Mesothelial cell of epicardium (in vitro differentiated cells): Measurements from ENCODE around the gene DEGS1. TPM values are rescaled to one million over a fixed set of nuclear protein-coding genes. Genes with fewer than 3 reads are reported as not detected.

Experiments
- DNase-seq, 2 experiments: peaks; one replicate each; pipeline ENCODE4 v3.0.0; 2021; ENCODE audit warnings: low spot score in 2 of 2; ENCODE audit not compliant: unreplicated experiment in 2 of 2
- H3K27ac Mint-ChIP-seq: 2 replicates; pipeline ENCODE4 v1.8.0; 2021; ENCODE audit warnings: mixed read lengths
- H3K27me3 Mint-ChIP-seq: 2 replicates; pipeline ENCODE4 v1.8.0; 2021; ENCODE audit warnings: low read depth, mixed read lengths
- H3K36me3 Mint-ChIP-seq: 2 replicates; pipeline ENCODE4 v1.8.0; 2021; ENCODE audit warnings: mixed read lengths
- H3K4me1 Mint-ChIP-seq: 2 replicates; pipeline ENCODE4 v1.8.0; 2021; ENCODE audit warnings: mixed read lengths
- H3K4me3 Mint-ChIP-seq: 2 replicates; pipeline ENCODE4 v1.8.0; 2021; ENCODE audit warnings: mild to moderate bottlenecking, moderate library complexity, mixed read lengths
- H3K9me3 Mint-ChIP-seq: 2 replicates; pipeline ENCODE4 v1.8.0; 2021; ENCODE audit warnings: mixed read lengths
- total RNA-seq: library from RNA; stranded (reverse); gene quantifications from 3 replicates; pipeline ENCODE4 v1.2.1, GENCODE V29; 2021
- TF ChIP-seq, protein P1 (sequence below): fragments of 200-600 bp; sonication (generic); IDR thresholded peaks from one replicate; pipeline ENCODE4 v1.5.0; 2021; ENCODE audit warnings: antibody characterized with exemption; ENCODE audit not compliant: unreplicated experiment

DEGS1 gene
- total RNA-seq, 1 donor from 2014 or later: 55.4 TPM

DNA sequence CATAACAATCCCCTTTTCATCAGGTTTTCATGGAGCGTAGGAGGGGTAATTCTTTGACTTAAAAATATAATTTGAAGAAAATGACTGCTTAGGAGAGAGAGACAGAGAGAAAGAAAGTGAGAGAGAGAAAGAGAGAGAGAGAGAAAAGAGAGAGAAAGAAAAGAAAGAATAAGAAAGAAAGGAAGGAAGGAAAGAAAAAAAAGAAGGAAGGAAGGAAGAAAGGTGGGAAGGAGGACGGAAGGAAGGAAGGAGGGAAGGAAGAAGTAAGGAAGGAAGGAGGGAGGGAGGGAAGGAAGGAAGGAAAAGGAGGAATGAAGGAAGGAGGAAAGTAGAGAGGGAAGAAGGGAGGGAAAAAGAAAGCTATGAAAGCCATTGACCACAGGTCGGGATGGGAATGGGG is 10.8 kb upstream of the DEGS1 start:
- Mint-ChIP-seq H3K9me3 (peaks cover 12% of the 10 kb centered on the region), H3K4me1 (peaks cover 14% of the 10 kb centered on the region), H3K36me3 (peaks cover 4% of the 10 kb centered on the region), H3K4me3 (no peak overlapping the region), H3K27me3 (no peaks in the 10 kb centered on the region), H3K27ac (no peak overlapping the region)
- no peak for DNase-seq
- TF ChIP-seq, protein P1, sequence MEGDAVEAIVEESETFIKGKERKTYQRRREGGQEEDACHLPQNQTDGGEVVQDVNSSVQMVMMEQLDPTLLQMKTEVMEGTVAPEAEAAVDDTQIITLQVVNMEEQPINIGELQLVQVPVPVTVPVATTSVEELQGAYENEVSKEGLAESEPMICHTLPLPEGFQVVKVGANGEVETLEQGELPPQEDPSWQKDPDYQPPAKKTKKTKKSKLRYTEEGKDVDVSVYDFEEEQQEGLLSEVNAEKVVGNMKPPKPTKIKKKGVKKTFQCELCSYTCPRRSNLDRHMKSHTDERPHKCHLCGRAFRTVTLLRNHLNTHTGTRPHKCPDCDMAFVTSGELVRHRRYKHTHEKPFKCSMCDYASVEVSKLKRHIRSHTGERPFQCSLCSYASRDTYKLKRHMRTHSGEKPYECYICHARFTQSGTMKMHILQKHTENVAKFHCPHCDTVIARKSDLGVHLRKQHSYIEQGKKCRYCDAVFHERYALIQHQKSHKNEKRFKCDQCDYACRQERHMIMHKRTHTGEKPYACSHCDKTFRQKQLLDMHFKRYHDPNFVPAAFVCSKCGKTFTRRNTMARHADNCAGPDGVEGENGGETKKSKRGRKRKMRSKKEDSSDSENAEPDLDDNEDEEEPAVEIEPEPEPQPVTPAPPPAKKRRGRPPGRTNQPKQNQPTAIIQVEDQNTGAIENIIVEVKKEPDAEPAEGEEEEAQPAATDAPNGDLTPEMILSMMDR: no peak

DNA sequence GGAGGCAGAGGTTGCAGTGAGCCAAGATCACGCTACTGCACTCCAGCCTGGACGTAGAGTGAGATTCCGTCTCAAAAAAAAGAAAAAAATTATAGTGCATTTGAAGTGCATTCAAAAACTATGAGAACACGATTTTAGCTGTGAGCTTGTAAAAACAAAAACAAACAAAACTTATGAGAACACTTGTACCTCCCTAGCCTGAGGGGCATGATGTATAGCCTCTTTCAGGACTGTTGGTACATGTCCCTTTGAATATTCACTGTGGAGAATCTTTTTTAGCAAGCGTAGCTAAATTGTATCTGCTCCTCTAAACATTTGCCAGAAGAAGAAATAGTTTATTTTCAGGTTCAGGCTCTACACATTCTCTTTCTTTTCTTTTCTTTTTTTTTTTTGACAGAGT is 9.5 kb upstream of the DEGS1 start:
- Mint-ChIP-seq H3K4me1 (peaks cover 14% of the 10 kb centered on the region), H3K27ac (no peak overlapping the region), H3K9me3 (peaks cover 12% of the 10 kb centered on the region), H3K4me3 (no peak overlapping the region), H3K36me3 (peaks cover 4% of the 10 kb centered on the region), H3K27me3 (no peaks in the 10 kb centered on the region)
- TF ChIP-seq, protein P1: no peak
- DNase-seq: no peak

DNA sequence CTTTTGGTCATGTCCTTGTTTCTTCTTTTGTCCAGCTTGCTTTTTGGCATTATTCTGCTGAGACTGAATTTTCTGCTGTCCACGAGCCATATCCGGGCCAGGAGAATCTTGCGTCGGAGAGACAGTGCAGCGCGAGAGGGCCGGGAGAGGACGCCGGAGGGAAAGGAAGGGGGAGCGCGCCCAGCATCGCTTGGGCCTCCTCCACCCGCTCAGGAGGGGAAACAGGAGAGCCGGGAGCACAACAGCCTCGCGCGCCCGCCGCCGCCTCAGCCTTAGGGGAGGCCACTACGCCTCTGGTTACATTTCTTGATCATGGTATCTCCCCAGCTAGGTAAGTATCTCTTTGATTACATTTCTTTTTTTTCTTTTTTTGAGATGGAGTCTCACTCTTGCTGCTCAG is 7.4 kb upstream of the DEGS1 start:
- no peak overlapping the region for H3K27ac Mint-ChIP-seq
- TF ChIP-seq, protein P1: no peak
- DNase-seq: peak; percentile 34 to 68
- peak overlapping the region; percentile 50 for H3K4me3 Mint-ChIP-seq
- peaks cover 9% of the 10 kb centered on the region for H3K9me3 Mint-ChIP-seq
- peaks cover 4% of the 10 kb centered on the region for H3K36me3 Mint-ChIP-seq
- no peaks in the 10 kb centered on the region for H3K27me3 Mint-ChIP-seq
- H3K4me1 Mint-ChIP-seq: peaks cover 8% of the 10 kb centered on the region

DNA sequence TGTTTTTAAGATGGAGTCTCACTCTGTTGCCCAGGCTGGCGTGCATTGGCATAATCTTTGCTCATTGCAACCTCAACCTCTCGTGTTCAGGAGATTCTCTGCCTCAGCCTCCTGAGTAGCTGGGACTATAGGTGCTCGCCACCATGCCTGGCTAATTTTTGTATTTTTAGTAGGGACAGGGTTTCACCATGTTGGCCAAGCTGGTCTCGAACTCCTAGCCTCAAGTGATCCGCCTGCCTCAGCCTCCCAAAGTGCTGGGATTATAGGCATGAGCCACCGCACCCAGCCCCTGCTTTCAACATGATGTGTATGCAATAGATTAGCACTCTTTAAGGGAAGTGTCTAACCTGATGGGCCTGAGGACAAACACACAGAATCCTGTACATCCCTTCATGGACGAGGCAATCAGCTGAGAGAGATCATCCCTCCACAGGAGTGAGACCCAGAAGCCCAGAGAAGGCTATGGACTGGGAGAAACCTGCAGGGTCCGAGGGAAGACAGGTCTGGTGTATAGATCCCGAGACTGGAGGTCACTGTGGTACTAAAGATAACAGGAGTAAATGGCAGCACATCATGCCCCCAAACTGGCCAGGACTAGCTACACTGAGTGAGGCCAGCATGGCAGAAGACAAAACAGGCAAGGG is 5.6 kb upstream of the DEGS1 start:
- Mint-ChIP-seq H3K9me3 (no peaks in the 10 kb centered on the region), H3K27ac (no peak overlapping the region), H3K4me1 (peaks cover 20% of the 10 kb centered on the region), H3K27me3 (no peaks in the 10 kb centered on the region), H3K36me3 (no peaks in the 10 kb centered on the region), H3K4me3 (no peak overlapping the region)
- DNase-seq: no peak
- TF ChIP-seq, protein P1: no peak

DNA sequence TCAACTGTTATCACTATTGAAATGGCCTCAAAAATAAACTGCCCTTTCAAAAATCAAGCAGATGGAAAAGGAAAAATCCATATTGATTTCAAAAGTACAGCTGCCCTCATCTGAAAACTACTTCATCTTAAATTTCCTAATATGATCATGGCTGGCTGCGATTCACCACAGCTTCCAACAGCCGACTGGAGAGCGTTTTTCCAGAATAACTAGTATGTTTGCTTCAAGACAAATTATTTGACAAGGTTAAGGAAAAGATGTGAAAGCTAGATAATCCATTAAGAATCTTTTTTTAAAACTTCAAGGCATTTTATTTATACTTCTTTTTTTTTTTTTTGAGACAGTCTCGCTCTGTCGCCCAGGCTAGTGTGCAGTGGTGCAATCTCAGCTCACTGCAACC is 4.1 kb upstream of the DEGS1 start:
- no peak for DNase-seq
- TF ChIP-seq, protein P1: no peak
- peaks cover 25% of the 10 kb centered on the region for H3K4me1 Mint-ChIP-seq
- peak overlapping the region; percentile 37 for H3K27ac Mint-ChIP-seq
- H3K4me3 Mint-ChIP-seq: no peak overlapping the region
- no peaks in the 10 kb centered on the region for H3K9me3 Mint-ChIP-seq
- H3K27me3 Mint-ChIP-seq: no peaks in the 10 kb centered on the region
- no peaks in the 10 kb centered on the region for H3K36me3 Mint-ChIP-seq
